SK-N-MC (cell line): ENCODE results near the gene LOX.

Experiments
- EZH2 ChIP-seq: fragments of 200-600 bp; sonication (generic); IDR thresholded peaks from one replicate; pipeline ENCODE4 v1.6.1; 2017; ENCODE audit warnings: antibody characterized with exemption
- FOXP2 ChIP-seq: optimal IDR thresholded peaks from 2 replicates; pipeline ENCODE3; 2011; ENCODE audit warnings: mild to moderate bottlenecking, moderate library complexity; ENCODE audit not compliant: insufficient read depth; ENCODE audit errors: extremely low read length, control extremely low read depth
- POLR2AphosphoS5 ChIP-seq: IDR thresholded peaks from 2 replicates; pipeline ENCODE4 v1.6.1; 2012; ENCODE audit warnings: mild to moderate bottlenecking, low read depth, low read length, borderline replicate concordance

DNA sequence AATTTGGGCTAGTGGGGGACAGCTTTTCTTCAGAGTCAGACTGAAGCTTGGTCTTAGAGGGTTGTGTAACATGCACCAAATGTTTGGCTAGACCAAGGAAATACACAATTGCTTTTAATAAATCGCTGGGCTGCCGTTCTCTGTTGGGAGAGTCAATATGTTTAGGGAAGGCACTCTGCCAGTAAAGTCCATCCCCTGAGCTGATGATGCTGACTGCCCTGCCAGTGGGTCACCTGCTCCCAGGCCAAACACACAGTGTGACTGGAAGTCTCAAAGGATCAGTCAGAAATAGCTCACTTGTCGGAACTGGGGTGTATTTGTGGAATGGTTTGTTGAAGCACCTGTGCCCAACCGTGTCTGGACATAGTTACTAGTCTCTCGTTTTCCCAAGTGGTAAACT lies 33.4 kb upstream of the LOX start:
- no peak for TF ChIP-seq EZH2
- no peak for TF ChIP-seq POLR2AphosphoS5
- TF ChIP-seq FOXP2, result no peak
